Fibroblast of lung (primary cell): Measurements from ENCODE around the gene TBL1Y. TPM values are rescaled to one million over a fixed set of nuclear protein-coding genes. Genes with fewer than 3 reads are reported as not detected.

Experiments used
- DNase-seq, 2 donors: peaks; one replicate each; pipeline versions ENCODE4 v3.0.0 to v3.0.0-alpha.2; 2010; ENCODE audit warnings: low read depth in 2 of 2
- H2AFZ ChIP-seq: 2 replicates; pipeline ENCODE4 v1.5.1; 2012; ENCODE audit warnings: low read length, control low read depth, inconsistent platforms
- H3K27ac ChIP-seq: 2 replicates; pipeline ENCODE4 v1.5.1; 2011; ENCODE audit warnings: low read length, control low read depth; ENCODE audit not compliant: insufficient read depth
- H3K27me3 ChIP-seq: 2 replicates; pipeline ENCODE4 v1.5.1; 2011; ENCODE audit warnings: mild to moderate bottlenecking, low read length; ENCODE audit not compliant: control insufficient read depth, insufficient read depth
- H3K36me3 ChIP-seq: 2 replicates; pipeline ENCODE4 v1.5.1; 2011; ENCODE audit warnings: low read length; ENCODE audit not compliant: control insufficient read depth, insufficient read depth
- H3K4me1 ChIP-seq: 2 replicates; pipeline ENCODE4 v1.5.1; 2011; ENCODE audit warnings: low read length; ENCODE audit not compliant: control insufficient read depth, insufficient read depth; ENCODE audit errors: extremely low read depth
- H3K4me2 ChIP-seq: 2 replicates; pipeline ENCODE4 v1.5.1; 2011; ENCODE audit warnings: low read length, control low read depth; ENCODE audit not compliant: insufficient read depth; ENCODE audit errors: extremely low read depth
- H3K4me3 ChIP-seq, 4 experiments: fragments of 200-600 bp in 1 of 4; sonication (generic) in 1 of 4; replicated peaks in 1 of 4; 2 replicates each; pipeline ENCODE4 v1.5.1; 2011 to 2016; ENCODE audit warnings: low read length in 4 of 4, low read depth in 3 of 4, mild to moderate bottlenecking in 3 of 4, control low read depth in 2 of 4, inconsistent platforms in 1 of 4, mixed read lengths in 1 of 4; ENCODE audit not compliant: insufficient read depth in 1 of 4; ENCODE audit errors: control extremely low read depth in 1 of 4
- H3K79me2 ChIP-seq: 2 replicates; pipeline ENCODE4 v1.5.1; 2012; ENCODE audit warnings: mild to moderate bottlenecking, low read length, inconsistent platforms; ENCODE audit not compliant: control insufficient read depth, insufficient read depth
- H3K9ac ChIP-seq: 2 replicates; pipeline ENCODE4 v1.5.1; 2011; ENCODE audit warnings: mild to moderate bottlenecking, low read length, control low read depth; ENCODE audit not compliant: insufficient read depth
- H3K9me3 ChIP-seq: 2 replicates; pipeline ENCODE4 v1.5.1; 2012; ENCODE audit warnings: low read depth, low read length; ENCODE audit not compliant: control insufficient read depth, insufficient read depth
- H4K20me1 ChIP-seq: 2 replicates; pipeline ENCODE4 v1.5.1; 2011; ENCODE audit warnings: low read length; ENCODE audit not compliant: control insufficient read depth, insufficient read depth; ENCODE audit errors: extremely low read depth
- EZH2 ChIP-seq: IDR thresholded peaks from 2 replicates; pipeline ENCODE4 v1.5.1; 2012; ENCODE audit warnings: low read length, control low read depth, mild to moderate bottlenecking; ENCODE audit errors: missing control alignments
- polyA plus RNA-seq, 2 donors: library from polyadenylated mRNA; depleted of rRNA in 1 of 2; stranded (reverse) in 1 of 2; unstranded in 1 of 2; fragments of >200 nt; gene quantifications; 2 replicates each; pipeline ENCODE4 v1.2.1, GENCODE V29; 2011 to 2012; ENCODE audit warnings: missing spikeins in 1 of 2
- total RNA-seq: library from RNA; depleted of rRNA; stranded (reverse); fragments of >200 nt; gene quantifications from 2 replicates; pipeline ENCODE4 v1.2.1, GENCODE V29; 2014
- TF ChIP-seq, protein P1 (sequence below), 2 donors: IDR thresholded peaks in 1 of 2; conservative IDR thresholded peaks in 1 of 2; 1 replicate in 1 of 2; 2 replicates in 1 of 2; pipeline ENCODE4 v1.5.1; 2011 to 2012; ENCODE audit warnings: low read length in 2 of 2, control low read depth in 1 of 2, inconsistent platforms in 1 of 2, low read depth in 1 of 2, mild to moderate bottlenecking in 1 of 2

TBL1Y gene
- total and polyA plus RNA-seq, 2 donors (not counting 1 experiment from before 2014, with no cell fraction given), result not detected

DNA sequence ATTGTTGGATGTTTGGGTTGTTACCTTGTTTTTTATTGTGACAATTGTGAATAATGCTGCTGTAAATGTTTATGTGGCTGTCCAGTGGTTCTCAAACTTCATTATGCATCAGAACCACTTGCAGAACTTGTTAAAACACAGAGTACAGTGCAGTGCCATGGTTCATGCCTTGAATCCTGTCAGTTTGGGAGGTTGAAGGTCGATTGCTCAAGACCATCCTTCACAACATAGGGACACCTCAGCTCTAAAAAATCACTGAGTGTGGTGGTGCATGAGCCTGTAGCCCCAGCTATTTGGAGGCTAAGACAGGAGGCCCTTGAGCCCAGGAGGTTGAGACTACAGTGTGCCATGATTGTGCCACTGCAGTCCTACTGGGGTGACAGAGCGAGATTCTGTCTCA, 25.0 kb downstream of the TBL1Y start:
- H3K4me1 ChIP-seq, result no peaks in the 10 kb centered on the region
- H3K4me3 ChIP-seq, result no peak overlapping the region
- TF ChIP-seq, protein P1, sequence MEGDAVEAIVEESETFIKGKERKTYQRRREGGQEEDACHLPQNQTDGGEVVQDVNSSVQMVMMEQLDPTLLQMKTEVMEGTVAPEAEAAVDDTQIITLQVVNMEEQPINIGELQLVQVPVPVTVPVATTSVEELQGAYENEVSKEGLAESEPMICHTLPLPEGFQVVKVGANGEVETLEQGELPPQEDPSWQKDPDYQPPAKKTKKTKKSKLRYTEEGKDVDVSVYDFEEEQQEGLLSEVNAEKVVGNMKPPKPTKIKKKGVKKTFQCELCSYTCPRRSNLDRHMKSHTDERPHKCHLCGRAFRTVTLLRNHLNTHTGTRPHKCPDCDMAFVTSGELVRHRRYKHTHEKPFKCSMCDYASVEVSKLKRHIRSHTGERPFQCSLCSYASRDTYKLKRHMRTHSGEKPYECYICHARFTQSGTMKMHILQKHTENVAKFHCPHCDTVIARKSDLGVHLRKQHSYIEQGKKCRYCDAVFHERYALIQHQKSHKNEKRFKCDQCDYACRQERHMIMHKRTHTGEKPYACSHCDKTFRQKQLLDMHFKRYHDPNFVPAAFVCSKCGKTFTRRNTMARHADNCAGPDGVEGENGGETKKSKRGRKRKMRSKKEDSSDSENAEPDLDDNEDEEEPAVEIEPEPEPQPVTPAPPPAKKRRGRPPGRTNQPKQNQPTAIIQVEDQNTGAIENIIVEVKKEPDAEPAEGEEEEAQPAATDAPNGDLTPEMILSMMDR (conservative IDR thresholded peaks at IDR 0.05 in 1 of 2, IDR thresholded peaks at IDR 0.05 in 1 of 2; ENCODE audit: low read depth in 1 of 2, low read length in 2 of 2), result no peak
- no peak for TF ChIP-seq EZH2
- H2AFZ ChIP-seq, result no peak overlapping the region
- H3K79me2 ChIP-seq, result no peaks in the 10 kb centered on the region
- H3K27ac ChIP-seq, result no peak overlapping the region
- H3K9ac ChIP-seq, result no peak overlapping the region
- H3K9me3 ChIP-seq, result no peaks in the 10 kb centered on the region
- H3K36me3 ChIP-seq, result no peaks in the 10 kb centered on the region
- H4K20me1 ChIP-seq, result no peaks in the 10 kb centered on the region
- H3K27me3 ChIP-seq, result no peaks in the 10 kb centered on the region
- DNase-seq, result no peak
- H3K4me2 ChIP-seq, result no peak overlapping the region

DNA sequence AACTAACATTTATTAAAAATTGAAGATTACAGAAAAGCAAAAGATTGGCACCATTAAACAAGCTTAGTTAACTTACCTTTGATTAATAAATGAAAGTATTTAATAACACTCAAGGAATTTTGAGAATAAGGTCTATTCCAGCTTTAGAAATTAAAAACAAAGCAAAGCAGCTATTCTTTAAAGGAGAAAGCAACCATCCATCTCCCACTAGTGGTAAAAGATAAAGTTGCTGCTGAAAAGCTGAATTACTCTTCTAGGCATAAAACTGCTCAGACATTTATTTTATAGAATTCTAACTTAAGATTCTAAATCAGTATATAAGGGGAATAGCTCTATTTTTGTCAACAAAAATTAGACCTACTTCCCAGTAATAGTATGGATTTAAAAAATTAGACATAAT, 37.2 kb downstream of the TBL1Y start:
- no peak overlapping the region for H3K27ac ChIP-seq
- H3K4me1 ChIP-seq, result no peaks in the 10 kb centered on the region
- TF ChIP-seq, protein P1 (conservative IDR thresholded peaks at IDR 0.05 in 1 of 2, IDR thresholded peaks at IDR 0.05 in 1 of 2; ENCODE audit: low read depth in 1 of 2, low read length in 2 of 2), result no peak
- no peak for TF ChIP-seq EZH2
- no peaks in the 10 kb centered on the region for H3K79me2 ChIP-seq
- H3K36me3 ChIP-seq, result no peaks in the 10 kb centered on the region
- no peak overlapping the region for H3K9ac ChIP-seq
- H4K20me1 ChIP-seq, result no peaks in the 10 kb centered on the region
- no peaks in the 10 kb centered on the region for H3K27me3 ChIP-seq
- H3K4me3 ChIP-seq, result no peak overlapping the region
- no peaks in the 10 kb centered on the region for H3K9me3 ChIP-seq
- no peak overlapping the region for H3K4me2 ChIP-seq
- no peak overlapping the region for H2AFZ ChIP-seq
- no peak for DNase-seq

DNA sequence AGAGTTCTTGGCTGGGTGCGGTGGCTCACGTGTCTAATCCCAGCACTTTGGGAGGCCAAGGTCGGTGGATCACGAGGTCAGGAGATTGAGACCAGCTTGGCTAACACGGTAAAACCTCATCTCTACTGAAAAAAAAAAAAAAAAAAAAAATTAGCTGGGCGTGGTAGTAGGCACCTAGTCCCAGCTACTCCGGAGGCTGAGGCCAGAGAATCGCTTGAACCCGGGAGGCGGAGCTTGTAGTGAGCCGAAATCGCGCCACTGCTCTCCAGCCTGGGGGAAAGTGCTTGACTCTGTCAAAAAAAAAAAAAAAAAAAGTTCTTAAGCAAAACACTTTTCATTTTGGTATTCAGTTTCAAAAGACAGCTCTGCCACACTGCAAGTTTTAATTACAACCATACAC, 37.9 kb downstream of the TBL1Y start:
- H3K4me3 ChIP-seq, result no peak overlapping the region
- no peak overlapping the region for H3K9ac ChIP-seq
- no peaks in the 10 kb centered on the region for H4K20me1 ChIP-seq
- H3K4me1 ChIP-seq, result no peaks in the 10 kb centered on the region
- H3K4me2 ChIP-seq, result no peak overlapping the region
- H3K79me2 ChIP-seq, result no peaks in the 10 kb centered on the region
- no peak overlapping the region for H2AFZ ChIP-seq
- no peak overlapping the region for H3K27ac ChIP-seq
- H3K36me3 ChIP-seq, result no peaks in the 10 kb centered on the region
- TF ChIP-seq, protein P1 (conservative IDR thresholded peaks at IDR 0.05 in 1 of 2, IDR thresholded peaks at IDR 0.05 in 1 of 2; ENCODE audit: low read depth in 1 of 2, low read length in 2 of 2), result no peak
- TF ChIP-seq EZH2, result no peak
- no peaks in the 10 kb centered on the region for H3K9me3 ChIP-seq
- no peaks in the 10 kb centered on the region for H3K27me3 ChIP-seq
- no peak for DNase-seq
